Measurements from ENCODE around the gene ADAT1. TPM values are rescaled to one million over a fixed set of nuclear protein-coding genes. Genes with fewer than 3 reads are reported as not detected.
A peak's percentile ranks its signal among the peaks of the same experiment; 100 is the strongest.

The ADAT1 gene
- total and polyA plus RNA-seq, 10 of the 15 experiments (the other 5 are each of a cell fraction or from before 2014, with no cell fraction given), result 26.2 to 77.4 (median 55.8) TPM

DNA sequence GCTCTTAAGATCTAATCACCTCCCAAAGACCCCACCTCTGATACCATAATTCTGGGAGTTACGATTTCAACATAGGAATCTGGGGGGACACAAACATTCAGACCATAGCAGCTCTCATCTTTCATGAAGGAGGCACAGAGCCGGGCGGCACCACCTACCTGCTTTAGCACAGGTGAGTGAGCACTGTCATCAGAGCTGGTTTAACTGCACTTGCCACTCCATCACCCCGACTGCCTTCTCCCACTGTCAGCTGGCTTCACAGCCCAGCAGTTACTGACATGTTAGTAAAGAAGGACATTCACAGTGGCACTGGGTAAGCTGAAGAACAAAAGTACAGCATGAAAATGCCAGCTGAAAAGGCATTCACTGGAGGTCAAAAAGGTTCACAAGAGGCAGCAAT lies 34.4 kb downstream of the ADAT1 start:
- no peaks in the 10 kb centered on the region for H3K79me2 ChIP-seq (ENCODE audit: control insufficient read depth, insufficient read depth, low read length)
- POLR2A ChIA-PET, result interaction anchor here (1.0 kb wide), 1 partner anchor 12 kb away, joined by 3 read pairs; no protein-coding TSS in a partner anchor
- no peak overlapping the region for H3K9ac ChIP-seq (ENCODE audit: control insufficient read depth, insufficient read depth, low read length)
- FAIRE-seq, result no peak
- CTCF ChIA-PET, result interaction anchor here (1.0 kb wide), 1 partner anchor 15 kb away, joined by 3 read pairs; no protein-coding TSS in a partner anchor
- no TSS peak for BruUV-seq (replicated peaks)
- no peak for DNase-seq (ENCODE audit: low read depth, low spot score)
- WGBS (ENCODE audit: insufficient coverage, insufficient replicate concordance, low lambda C conversion rate, missing lambda C conversion rate), result 100% methylated on average over 4 of the region's 4 CpGs
- SMC1A ChIA-PET (ENCODE audit: uncharacterized antibody, unreplicated experiment), result interaction anchor here (1.1 kb wide), 1 partner anchor 12 kb away, joined by 4 read pairs; no protein-coding TSS in a partner anchor
- no peak overlapping the region for H2AFZ ChIP-seq (ENCODE audit: control insufficient read depth, low read depth, low read length)
- no peak overlapping the region for H3K4me3 ChIP-seq
- no peaks in the 10 kb centered on the region for H3K4me1 ChIP-seq (ENCODE audit: control insufficient read depth, insufficient read depth, low read length)
- RAD21 ChIA-PET (ENCODE audit: unreplicated experiment), result no interaction called here
- no peaks in the 10 kb centered on the region for H4K20me1 ChIP-seq (ENCODE audit: control insufficient read depth, insufficient read depth)
- no peak overlapping the region for H3K27ac ChIP-seq (ENCODE audit: control insufficient read depth, insufficient read depth)
- H3K36me3 ChIP-seq (ENCODE audit: control insufficient read depth in 2 of 2, insufficient read depth in 2 of 2, low read length in 1 of 2), result no peaks in the 10 kb centered on the region; a peak in 1 of 4 replicates
- ATAC-seq, result no peak
- H3K27me3 ChIP-seq (replicated peaks in 1 of 2; ENCODE audit: control insufficient read depth in 2 of 2, insufficient read depth in 2 of 2, low read length in 1 of 2), result no peaks in the 10 kb centered on the region
- H3K4me2 ChIP-seq (ENCODE audit: control insufficient read depth, insufficient read depth), result no peak overlapping the region
- in situ Hi-C loops (cut with MboI), result no loop called here
- no peak for TF ChIP-seq RAD21 (IDR thresholded peaks at IDR 0.05; ENCODE audit: insufficient read depth, low read depth, low read length)
- intact Hi-C loops (cut with micrococcal nuclease; ENCODE audit: unreplicated experiment), result no loop called here
- H3K9me3 ChIP-seq (replicated peaks; ENCODE audit: control insufficient read depth, insufficient read depth, low read length), result no peaks in the 10 kb centered on the region

DNA sequence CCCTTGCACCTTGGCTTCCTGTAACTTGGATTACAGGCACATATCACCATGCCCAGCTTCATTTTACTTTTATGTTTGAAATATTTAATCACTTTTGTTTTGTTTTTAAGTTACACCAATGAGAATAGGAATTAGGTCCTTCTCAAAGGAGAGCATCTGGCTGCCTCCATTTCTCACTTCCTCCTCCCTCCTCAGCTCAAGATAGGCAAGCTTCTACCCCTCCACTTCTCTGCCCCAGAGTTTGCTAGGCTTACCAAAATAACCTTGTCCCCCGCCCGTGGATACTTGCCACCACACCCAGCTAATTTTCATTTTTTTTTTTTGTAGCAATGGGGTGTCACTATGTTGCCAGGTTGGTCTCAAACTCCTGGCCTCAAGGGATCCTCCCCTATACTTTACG lies 39.0 kb downstream of the ADAT1 start:
- ChIA-PET CTCF (interaction anchor here (0.6 to 1.1 kb wide), 7 partner anchors 11 to 612 kb away, joined by 3 to 5 read pairs (median 3); no protein-coding TSS in a partner anchor), SMC1A (ENCODE audit: uncharacterized antibody, unreplicated experiment) (interaction anchor here (0.9 to 1.2 kb wide), 2 partner anchors 38 to 60 kb away, joined by 3 to 5 read pairs; no protein-coding TSS in a partner anchor), RAD21 (ENCODE audit: unreplicated experiment) (interaction anchor here (0.9 to 1.0 kb wide), 2 partner anchors 20 to 28 kb away, joined by 3 to 5 read pairs; partner anchors contain the start of gene TMEM231), POLR2A (interaction anchor here (1.0 to 1.3 kb wide), 2 partner anchors 18 to 19 kb away, joined by 3 to 5 read pairs; partner anchors contain the start of gene GABARAPL2)
- H3K9ac ChIP-seq (ENCODE audit: control insufficient read depth, insufficient read depth, low read length), result no peak overlapping the region
- H2AFZ ChIP-seq (ENCODE audit: control insufficient read depth, low read depth, low read length), result no peak overlapping the region
- H3K9me3 ChIP-seq (replicated peaks; ENCODE audit: control insufficient read depth, insufficient read depth, low read length), result no peaks in the 10 kb centered on the region
- H3K27ac ChIP-seq (ENCODE audit: control insufficient read depth, insufficient read depth), result no peak overlapping the region; the same call in 1 of the 2 replicates
- no peaks in the 10 kb centered on the region; a peak in 1 of 4 replicates for H3K36me3 ChIP-seq (ENCODE audit: control insufficient read depth in 2 of 2, insufficient read depth in 2 of 2, low read length in 1 of 2)
- DNase-seq (ENCODE audit: low read depth, low spot score), result no peak
- H3K4me2 ChIP-seq (ENCODE audit: control insufficient read depth, insufficient read depth), result no peak overlapping the region
- no peak for FAIRE-seq
- 30% methylated on average over 3 of the region's 3 CpGs for WGBS (ENCODE audit: insufficient coverage, insufficient replicate concordance, low lambda C conversion rate, missing lambda C conversion rate)
- peaks cover 11% of the 10 kb centered on the region for H3K4me1 ChIP-seq (ENCODE audit: control insufficient read depth, insufficient read depth, low read length)
- intact Hi-C loops (cut with micrococcal nuclease; ENCODE audit: unreplicated experiment) (no loop called here), in situ Hi-C loops (cut with MboI) (no loop called here)
- no peak overlapping the region for H3K4me3 ChIP-seq
- BruUV-seq (replicated peaks), result no TSS peak
- no peaks in the 10 kb centered on the region for H3K79me2 ChIP-seq (ENCODE audit: control insufficient read depth, insufficient read depth, low read length)
- no peaks in the 10 kb centered on the region for H3K27me3 ChIP-seq (replicated peaks in 1 of 2; ENCODE audit: control insufficient read depth in 2 of 2, insufficient read depth in 2 of 2, low read length in 1 of 2)
- ATAC-seq, result peak; percentile 80
- no peaks in the 10 kb centered on the region for H4K20me1 ChIP-seq (ENCODE audit: control insufficient read depth, insufficient read depth)
- TF ChIP-seq NFYB (IDR thresholded peaks at IDR 0.05; ENCODE audit: insufficient read depth, low read depth, low read length) (no peak), TCF3 (IDR thresholded peaks at IDR 0.05; ENCODE audit: borderline replicate concordance, insufficient read depth, low read depth, low read length) (no peak)
- TF ChIP-seq, protein P1, sequence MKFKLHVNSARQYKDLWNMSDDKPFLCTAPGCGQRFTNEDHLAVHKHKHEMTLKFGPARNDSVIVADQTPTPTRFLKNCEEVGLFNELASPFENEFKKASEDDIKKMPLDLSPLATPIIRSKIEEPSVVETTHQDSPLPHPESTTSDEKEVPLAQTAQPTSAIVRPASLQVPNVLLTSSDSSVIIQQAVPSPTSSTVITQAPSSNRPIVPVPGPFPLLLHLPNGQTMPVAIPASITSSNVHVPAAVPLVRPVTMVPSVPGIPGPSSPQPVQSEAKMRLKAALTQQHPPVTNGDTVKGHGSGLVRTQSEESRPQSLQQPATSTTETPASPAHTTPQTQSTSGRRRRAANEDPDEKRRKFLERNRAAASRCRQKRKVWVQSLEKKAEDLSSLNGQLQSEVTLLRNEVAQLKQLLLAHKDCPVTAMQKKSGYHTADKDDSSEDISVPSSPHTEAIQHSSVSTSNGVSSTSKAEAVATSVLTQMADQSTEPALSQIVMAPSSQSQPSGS (IDR thresholded peaks at IDR 0.05; ENCODE audit: low read length), result no peak
- TF ChIP-seq, protein P2, sequence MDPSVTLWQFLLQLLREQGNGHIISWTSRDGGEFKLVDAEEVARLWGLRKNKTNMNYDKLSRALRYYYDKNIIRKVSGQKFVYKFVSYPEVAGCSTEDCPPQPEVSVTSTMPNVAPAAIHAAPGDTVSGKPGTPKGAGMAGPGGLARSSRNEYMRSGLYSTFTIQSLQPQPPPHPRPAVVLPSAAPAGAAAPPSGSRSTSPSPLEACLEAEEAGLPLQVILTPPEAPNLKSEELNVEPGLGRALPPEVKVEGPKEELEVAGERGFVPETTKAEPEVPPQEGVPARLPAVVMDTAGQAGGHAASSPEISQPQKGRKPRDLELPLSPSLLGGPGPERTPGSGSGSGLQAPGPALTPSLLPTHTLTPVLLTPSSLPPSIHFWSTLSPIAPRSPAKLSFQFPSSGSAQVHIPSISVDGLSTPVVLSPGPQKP (IDR thresholded peaks at IDR 0.05; ENCODE audit: low read depth, low read length), result no peak
- TF ChIP-seq, protein P3, sequence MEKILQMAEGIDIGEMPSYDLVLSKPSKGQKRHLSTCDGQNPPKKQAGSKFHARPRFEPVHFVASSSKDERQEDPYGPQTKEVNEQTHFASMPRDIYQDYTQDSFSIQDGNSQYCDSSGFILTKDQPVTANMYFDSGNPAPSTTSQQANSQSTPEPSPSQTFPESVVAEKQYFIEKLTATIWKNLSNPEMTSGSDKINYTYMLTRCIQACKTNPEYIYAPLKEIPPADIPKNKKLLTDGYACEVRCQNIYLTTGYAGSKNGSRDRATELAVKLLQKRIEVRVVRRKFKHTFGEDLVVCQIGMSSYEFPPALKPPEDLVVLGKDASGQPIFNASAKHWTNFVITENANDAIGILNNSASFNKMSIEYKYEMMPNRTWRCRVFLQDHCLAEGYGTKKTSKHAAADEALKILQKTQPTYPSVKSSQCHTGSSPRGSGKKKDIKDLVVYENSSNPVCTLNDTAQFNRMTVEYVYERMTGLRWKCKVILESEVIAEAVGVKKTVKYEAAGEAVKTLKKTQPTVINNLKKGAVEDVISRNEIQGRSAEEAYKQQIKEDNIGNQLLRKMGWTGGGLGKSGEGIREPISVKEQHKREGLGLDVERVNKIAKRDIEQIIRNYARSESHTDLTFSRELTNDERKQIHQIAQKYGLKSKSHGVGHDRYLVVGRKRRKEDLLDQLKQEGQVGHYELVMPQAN (conservative IDR thresholded peaks at IDR 0.05), result no peak

Measured in GM12878 (cell line).